SK-N-SH (cell line): Measurements from ENCODE around the gene DCUN1D5.

Source experiments
- CHD2 ChIP-seq: fragments of 150-350 bp; IDR thresholded peaks from 2 replicates; pipeline ENCODE4 v1.6.1; 2018; ENCODE audit warnings: low read length; ENCODE audit not compliant: partially characterized antibody
- CTCF ChIP-seq: fragments of 200-600 bp; sonication (generic); IDR thresholded peaks from 2 replicates; pipeline ENCODE4 v1.6.1; 2017; ENCODE audit warnings: antibody characterized with exemption, mild to moderate bottlenecking, moderate library complexity
- EP300 ChIP-seq, 2 experiments: IDR thresholded peaks; 2 replicates each; pipeline versions ENCODE4 v1.4.0 to v1.6.1; 2012; ENCODE audit warnings: borderline replicate concordance in 1 of 2, low read depth in 1 of 2, low read length in 1 of 2
- IRF3 ChIP-seq: fragments of 150-350 bp; IDR thresholded peaks from 2 replicates; pipeline ENCODE4 v1.6.1; 2016; ENCODE audit warnings: mild to moderate bottlenecking, low read depth, low read length
- MXI1 ChIP-seq: IDR thresholded peaks from 2 replicates; pipeline ENCODE4 v1.6.1; 2012; ENCODE audit warnings: mild to moderate bottlenecking, low read depth, low read length, improper control_type of control experiment
- NFIC ChIP-seq: IDR thresholded peaks from 2 replicates; pipeline ENCODE4 v1.4.0; 2012; ENCODE audit warnings: borderline replicate concordance
- NRF1 ChIP-seq: IDR thresholded peaks from 2 replicates; pipeline ENCODE4 v1.6.1; 2012; ENCODE audit warnings: low read depth, mild to moderate bottlenecking, low read length
- REST ChIP-seq: IDR thresholded peaks from 2 replicates; pipeline ENCODE4 v1.6.1; 2012; ENCODE audit warnings: mild to moderate bottlenecking, low read depth, low read length, moderate library complexity
- RFX5 ChIP-seq: IDR thresholded peaks from 2 replicates; pipeline ENCODE4 v1.6.1; 2012; ENCODE audit warnings: mild to moderate bottlenecking, improper control_type of control experiment, low read length
- SMC3 ChIP-seq: IDR thresholded peaks from 2 replicates; pipeline ENCODE4 v1.6.1; 2012; ENCODE audit warnings: low read depth, low read length, improper control_type of control experiment
- TCF12 ChIP-seq: IDR thresholded peaks from 2 replicates; pipeline ENCODE4 v1.4.0; 2012
- ZBTB33 ChIP-seq: IDR thresholded peaks from 2 replicates; pipeline ENCODE4 v1.4.0; 2012; ENCODE audit warnings: low read depth, borderline replicate concordance

GRCh38 chr11:103013421-103013820 lies 78.5 kb downstream of the DCUN1D5 start:
- TF ChIP-seq SMC3 (no peak), MXI1 (no peak), RFX5 (no peak), IRF3 (no peak), ZBTB33 (no peak), CTCF (no peak), TCF12 (no peak), EP300 (IDR thresholded peaks at IDR 0.05; ENCODE audit: borderline replicate concordance in 1 of 2, low read depth in 1 of 2, low read length in 1 of 2) (no peak), REST (no peak), NFIC (no peak), NRF1 (no peak), CHD2 (no peak)
